H9 (cell line): Measurements from ENCODE around the gene LRRC36. TPM values are rescaled to one million over a fixed set of nuclear protein-coding genes. Genes with fewer than 3 reads are reported as not detected.
A peak's percentile ranks its signal among the peaks of the same experiment; 100 is the strongest.

Experiments used
- DNase-seq: peaks from one replicate; pipeline ENCODE4 v3.0.0-alpha.2; 2017
- H2AFZ ChIP-seq: one replicate; pipeline ENCODE4 v1.6.1; 2013; ENCODE audit warnings: mild to moderate bottlenecking, low read length, control low read depth, moderate library complexity
- H2AK5ac ChIP-seq: 2 replicates; pipeline ENCODE4 v1.6.1; 2013; ENCODE audit warnings: low read length, control low read depth, mixed read lengths; ENCODE audit not compliant: insufficient read length
- H2BK120ac ChIP-seq: one replicate; pipeline ENCODE4 v1.6.1; 2013; ENCODE audit warnings: low read depth, mild to moderate bottlenecking, low read length, control low read depth, inconsistent platforms; ENCODE audit not compliant: poor library complexity, severe bottlenecking
- H2BK12ac ChIP-seq: 2 replicates; pipeline ENCODE4 v1.6.1; 2013; ENCODE audit warnings: low read length, control low read depth, mixed read lengths, low read depth; ENCODE audit not compliant: insufficient read length
- H2BK15ac ChIP-seq: 2 replicates; pipeline ENCODE4 v1.6.1; 2013; ENCODE audit warnings: low read depth, low read length, control low read depth
- H2BK20ac ChIP-seq: one replicate; pipeline ENCODE4 v1.6.1; 2013; ENCODE audit warnings: low read depth, mild to moderate bottlenecking, low read length, control low read depth, inconsistent platforms; ENCODE audit not compliant: poor library complexity, severe bottlenecking
- H2BK5ac ChIP-seq: 2 replicates; pipeline ENCODE4 v1.6.1; 2013; ENCODE audit warnings: low read length, control low read depth, mixed read lengths; ENCODE audit not compliant: insufficient read length
- H3K14ac ChIP-seq: 2 replicates; pipeline ENCODE4 v1.6.1; 2013; ENCODE audit warnings: low read length, control low read depth; ENCODE audit not compliant: insufficient read depth
- H3K18ac ChIP-seq: 2 replicates; pipeline ENCODE4 v1.6.1; 2013; ENCODE audit warnings: low read depth, mild to moderate bottlenecking, mixed read lengths, low read length, control low read depth; ENCODE audit not compliant: insufficient read length
- H3K23ac ChIP-seq: 2 replicates; pipeline ENCODE4 v1.6.1; 2013; ENCODE audit warnings: low read length, control low read depth, mixed read lengths, low read depth; ENCODE audit not compliant: insufficient read length
- H3K23me2 ChIP-seq: 2 replicates; pipeline ENCODE4 v1.6.1; 2013; ENCODE audit warnings: low read depth, mild to moderate bottlenecking, mixed read lengths, low read length, control low read depth; ENCODE audit not compliant: insufficient read length, poor library complexity, severe bottlenecking
- H3K27ac ChIP-seq: 2 replicates; pipeline ENCODE4 v1.5.1; 2013; ENCODE audit warnings: low read length, control low read depth, mixed read lengths, low read depth; ENCODE audit not compliant: insufficient read length
- H3K27me3 ChIP-seq: 2 replicates; pipeline ENCODE4 v1.6.1; 2013; ENCODE audit warnings: low read length, control low read depth, inconsistent platforms; ENCODE audit not compliant: insufficient read depth
- H3K4ac ChIP-seq: 2 replicates; pipeline ENCODE4 v1.6.1; 2013; ENCODE audit warnings: low read depth, mild to moderate bottlenecking, control low read depth, inconsistent platforms, low read length, moderate library complexity
- H3K4me1 ChIP-seq: 2 replicates; pipeline ENCODE4 v1.6.1; 2013; ENCODE audit warnings: low read length, control low read depth, inconsistent platforms; ENCODE audit not compliant: insufficient read depth
- H3K4me2 ChIP-seq: 2 replicates; pipeline ENCODE4 v1.6.1; 2013; ENCODE audit warnings: low read length, control low read depth, mixed read lengths; ENCODE audit not compliant: insufficient read length, insufficient read depth
- H3K56ac ChIP-seq: 2 replicates; pipeline ENCODE4 v1.6.1; 2013; ENCODE audit warnings: low read depth, mild to moderate bottlenecking, mixed read lengths, low read length, control low read depth; ENCODE audit not compliant: insufficient read length
- H3K79me1 ChIP-seq: 2 replicates; pipeline ENCODE4 v1.6.1; 2013; ENCODE audit warnings: low read depth, mild to moderate bottlenecking, moderate library complexity, low read length, control low read depth, inconsistent platforms; ENCODE audit not compliant: insufficient read depth, poor library complexity, severe bottlenecking
- H3K79me2 ChIP-seq: 2 replicates; pipeline ENCODE4 v1.6.1; 2013; ENCODE audit warnings: low read length, control low read depth, inconsistent platforms; ENCODE audit not compliant: insufficient read depth
- H3K9ac ChIP-seq: 2 replicates; pipeline ENCODE4 v1.6.1; 2013; ENCODE audit warnings: low read length, control low read depth, mixed read lengths; ENCODE audit not compliant: insufficient read length; ENCODE audit errors: extremely low read depth
- H3K9me3 ChIP-seq: one replicate; pipeline ENCODE4 v1.6.1; 2013; ENCODE audit warnings: low read depth, low read length, inconsistent platforms; ENCODE audit not compliant: control insufficient read depth
- H3T11ph ChIP-seq: one replicate; pipeline ENCODE4 v1.6.1; 2013; ENCODE audit warnings: mild to moderate bottlenecking, low read length, control low read depth, inconsistent platforms
- H4K20me1 ChIP-seq: one replicate; pipeline ENCODE4 v1.6.1; 2013; ENCODE audit not compliant: control insufficient read depth, insufficient read length, insufficient read depth
- H4K5ac ChIP-seq: 2 replicates; pipeline ENCODE4 v1.6.1; 2013; ENCODE audit warnings: low read depth, mild to moderate bottlenecking, mixed read lengths, low read length, control low read depth; ENCODE audit not compliant: insufficient read length
- H4K8ac ChIP-seq: replicated peaks from 2 replicates; pipeline ENCODE4 v1.6.1; 2013; ENCODE audit warnings: low read length, control low read depth, mixed read lengths, low read depth; ENCODE audit not compliant: insufficient read length
- H4K91ac ChIP-seq: 2 replicates; pipeline ENCODE4 v1.6.1; 2013; ENCODE audit warnings: low read depth, mild to moderate bottlenecking, moderate library complexity, mixed read lengths, low read length, control low read depth; ENCODE audit not compliant: insufficient read length
- H3K27ac Mint-ChIP-seq, 3 experiments: 2 replicates in 2 of 3; 3 replicates in 1 of 3; pipeline ENCODE4 v1.8.0; 2020 to 2021; ENCODE audit warnings: mixed read lengths in 3 of 3, mild to moderate bottlenecking in 1 of 3, moderate library complexity in 1 of 3
- H3K27me3 Mint-ChIP-seq: 2 replicates; pipeline ENCODE4 v1.8.0; 2021; ENCODE audit warnings: low read depth, mild to moderate bottlenecking, moderate library complexity, mixed read lengths
- H3K36me3 Mint-ChIP-seq, 3 experiments: 2 replicates in 2 of 3; 3 replicates in 1 of 3; pipeline ENCODE4 v1.8.0; 2020 to 2021; ENCODE audit warnings: low read depth in 3 of 3, mixed read lengths in 3 of 3; ENCODE audit not compliant: insufficient read depth in 1 of 3
- H3K4me1 Mint-ChIP-seq, 2 experiments: 2 replicates each; pipeline ENCODE4 v1.8.0; 2020; ENCODE audit warnings: mixed read lengths in 2 of 2
- H3K4me3 Mint-ChIP-seq, 2 experiments: 2 replicates in 1 of 2; 3 replicates in 1 of 2; pipeline ENCODE4 v1.8.0; 2020 to 2021; ENCODE audit warnings: mild to moderate bottlenecking in 2 of 2, mixed read lengths in 2 of 2, moderate library complexity in 1 of 2
- H3K9me3 Mint-ChIP-seq, 2 experiments: 2 replicates in 1 of 2; 3 replicates in 1 of 2; pipeline ENCODE4 v1.8.0; 2020; ENCODE audit warnings: mild to moderate bottlenecking in 2 of 2, mixed read lengths in 2 of 2, moderate library complexity in 1 of 2
- CTCF ChIP-seq: fragments of 200-600 bp; sonication (generic); conservative IDR thresholded peaks from 3 replicates; pipeline ENCODE4 v1.8.0; 2021; ENCODE audit warnings: antibody characterized with exemption, mild to moderate bottlenecking
- WGBS: extraction: QIAGEN DNeasy Blood & Tissue Kit; methylation state at CpG from one replicate; pipeline ENCODE4 v1.1.7; 2013; ENCODE audit warnings: missing lambda C conversion rate, low lambda C conversion rate, mixed read lengths; ENCODE audit not compliant: insufficient read length; ENCODE audit errors: extremely low coverage; 5-methylcytosine and 5-hydroxymethylcytosine counted together
- total RNA-seq: library from RNA; stranded (reverse); gene quantifications from 2 replicates; pipeline ENCODE4 v1.2.1, GENCODE V29; 2021

The LRRC36 gene
- total RNA-seq, 1 experiment from 2014 or later = not detected

DNA sequence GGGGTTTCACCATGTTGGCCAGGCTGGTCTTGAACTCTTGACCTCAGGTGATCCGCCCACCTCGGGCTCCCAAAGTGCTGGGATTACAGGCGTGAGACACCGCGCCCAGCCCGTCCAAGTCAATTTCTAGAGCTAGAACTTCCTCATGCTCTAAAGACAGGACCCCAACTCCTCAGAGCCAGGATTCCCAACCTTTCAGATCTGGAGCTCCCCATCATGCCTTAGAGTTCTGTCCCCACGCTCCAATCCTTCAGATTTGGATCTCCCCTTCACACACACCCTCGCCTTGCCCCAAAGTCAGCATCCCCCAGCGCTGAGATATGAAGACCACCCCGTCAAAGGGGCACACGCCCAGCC lies 522 bp upstream of the LRRC36 start:
- Mint-ChIP-seq H3K27me3 (peaks cover 69% of the 10 kb centered on the region), H3K9me3 (no peaks in the 10 kb centered on the region; a peak in 1 of 5 replicates), H3K36me3 (no peaks in the 10 kb centered on the region), H3K4me3 (peak overlapping the region; percentile 58 to 86), H3K27ac (0 out of 7 replicates have a peak overlapping the region, but pooled peaks of 1 of the 3 experiments have one; percentile 4), H3K4me1 (peaks cover 6 to 7% of the 10 kb centered on the region in 2 experiments)
- Histone ChIP-seq H4K5ac (no peak overlapping the region), H2AFZ (peak overlapping the region; percentile 24), H3K4ac (no peak overlapping the region), H2BK20ac (no peak overlapping the region), H3K9me3 (no peaks in the 10 kb centered on the region), H2BK120ac (no peak overlapping the region), H2AK5ac (no peak overlapping the region), H3K79me2 (no peaks in the 10 kb centered on the region), H3K14ac (no peak overlapping the region), H2BK15ac (no peak overlapping the region), H3K23me2 (peaks cover 3% of the 10 kb centered on the region), H4K91ac (no peak overlapping the region), H3K27ac (no peak overlapping the region), H2BK12ac (no peak overlapping the region), H3K9ac (no peak overlapping the region), H3K79me1 (no peaks in the 10 kb centered on the region), H2BK5ac (no peak overlapping the region), H3K56ac (no peak overlapping the region), H3T11ph (no peak overlapping the region), H3K18ac (no peak overlapping the region), H4K8ac (no peak overlapping the region), H4K20me1 (no peaks in the 10 kb centered on the region), H3K27me3 (peaks cover 3% of the 10 kb centered on the region), H3K4me2 (peak overlapping the region; percentile 80), H3K4me1 (no peaks in the 10 kb centered on the region), H3K23ac (no peak overlapping the region)
- no peak for TF ChIP-seq CTCF
- no CpG with 5 or more reads among the region's 11 CpGs for WGBS
- no peak for DNase-seq
